ENCODE data around the gene KIF22.

KIF22 gene

DNA sequence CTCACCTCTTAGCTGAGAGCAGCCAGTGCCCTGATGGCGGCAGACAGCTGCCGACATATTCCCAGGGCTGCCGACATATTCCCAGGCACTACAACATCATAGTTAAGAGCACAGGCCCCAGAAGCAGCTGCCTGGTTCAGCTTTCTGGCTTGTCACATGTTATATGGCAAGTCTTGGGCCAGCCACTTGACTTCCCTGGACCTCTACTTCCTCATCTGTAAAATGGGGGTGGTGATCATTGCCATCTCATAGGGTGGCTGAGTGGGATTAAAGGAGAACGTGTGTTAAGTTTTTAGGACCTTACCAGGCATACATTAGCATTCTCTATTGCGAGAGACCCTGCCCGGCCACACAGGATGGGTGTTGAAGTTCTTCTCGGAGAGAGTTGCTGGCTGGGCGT is 53.4 kb downstream of the KIF22 start:
- no peak for DNase-seq

DNA sequence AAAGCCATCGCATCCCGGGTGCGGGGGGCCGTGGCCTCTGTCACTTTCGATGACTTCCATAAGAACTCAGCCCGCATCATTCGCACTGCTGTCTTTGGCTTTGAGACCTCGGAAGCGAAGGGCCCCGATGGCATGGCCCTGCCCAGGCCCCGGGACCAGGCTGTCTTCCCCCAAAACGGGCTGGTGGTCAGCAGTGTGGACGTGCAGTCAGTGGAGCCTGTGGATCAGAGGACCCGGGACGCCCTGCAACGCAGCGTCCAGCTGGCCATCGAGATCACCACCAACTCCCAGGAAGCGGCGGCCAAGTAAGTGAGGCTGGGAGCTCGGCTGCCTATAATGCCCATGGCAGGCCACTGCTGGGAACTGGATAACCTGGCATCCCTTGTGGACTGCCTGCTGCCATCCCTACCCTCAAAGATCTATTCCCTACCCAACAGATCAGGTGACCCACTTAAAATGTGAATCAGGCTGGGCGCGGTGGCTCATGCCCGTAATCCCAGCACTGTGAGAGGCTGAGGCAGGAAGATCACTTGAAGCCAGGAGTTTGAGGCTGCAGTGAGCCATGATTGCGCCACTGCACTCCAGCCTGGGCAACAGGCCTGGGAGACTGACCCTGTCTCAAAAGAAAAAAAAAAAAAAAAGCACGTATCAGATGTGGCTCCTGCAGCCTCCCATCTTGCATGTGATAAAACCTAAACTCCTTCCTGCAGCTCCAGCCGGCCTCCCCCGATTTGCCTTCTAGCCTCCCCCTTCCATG is 54.2 kb downstream of the KIF22 start:
- no peak for DNase-seq

DNA sequence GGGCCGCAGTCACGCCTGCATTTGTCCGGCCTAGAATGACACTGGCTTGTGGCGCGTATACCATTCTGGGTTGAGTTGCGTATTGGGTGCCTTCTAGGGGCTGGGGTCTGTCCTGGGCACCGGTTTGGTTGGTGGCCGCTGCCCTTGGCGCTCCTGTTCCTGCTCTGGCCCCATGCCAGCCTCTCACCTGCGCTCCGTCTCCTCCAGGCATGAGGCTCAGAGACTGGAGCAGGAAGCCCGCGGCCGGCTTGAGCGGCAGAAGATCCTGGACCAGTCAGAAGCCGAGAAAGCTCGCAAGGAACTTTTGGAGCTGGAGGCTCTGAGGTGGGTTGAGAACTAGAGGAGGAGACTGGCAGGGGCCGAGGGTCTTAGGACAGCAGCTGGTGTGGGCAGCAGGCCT is 55.1 kb downstream of the KIF22 start:
- DNase-seq: no peak

DNA sequence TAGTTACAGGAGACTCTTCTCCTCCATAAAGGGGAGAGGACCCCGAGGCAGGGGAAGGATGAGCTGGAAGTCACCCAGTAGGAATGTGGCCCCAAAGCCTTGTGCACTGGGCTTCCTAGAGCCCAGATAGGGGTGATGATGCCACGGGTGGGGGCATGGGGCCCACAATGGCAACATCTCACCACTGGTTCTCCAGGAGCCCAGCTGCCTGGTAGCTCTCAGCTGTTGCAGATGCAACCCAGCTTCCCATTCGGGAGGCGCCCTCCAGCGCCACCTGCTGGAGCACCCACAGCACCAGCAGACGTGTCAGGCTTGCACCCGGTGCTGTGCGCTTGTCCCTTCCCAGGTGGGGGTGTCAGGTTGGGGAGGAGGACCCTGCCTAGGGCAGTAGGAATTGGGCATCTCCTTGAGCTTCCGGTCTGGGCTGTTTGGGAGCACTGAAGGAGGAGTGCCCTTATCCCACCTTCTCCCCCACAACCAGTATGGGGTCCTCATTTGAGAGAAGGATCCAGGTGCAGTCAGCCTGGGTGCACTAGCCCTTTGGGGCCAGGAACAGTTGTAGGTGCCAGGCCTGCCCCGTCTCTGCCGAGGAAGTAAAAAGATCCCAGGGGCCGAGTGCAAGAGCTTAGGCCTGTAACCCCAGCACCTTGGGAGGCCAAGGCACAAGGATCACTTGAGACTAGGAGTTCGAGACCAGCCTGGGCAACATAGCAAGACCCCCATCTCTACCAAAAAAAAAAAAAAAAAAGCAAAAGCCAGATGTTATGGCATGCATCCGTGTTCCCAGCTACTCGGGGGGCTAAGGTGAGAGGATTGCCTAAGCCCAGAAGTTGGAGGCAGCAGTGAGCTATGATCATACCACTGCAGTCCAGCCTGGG is 58.1 kb downstream of the KIF22 start:
- peak; percentile 54 for DNase-seq

DNA sequence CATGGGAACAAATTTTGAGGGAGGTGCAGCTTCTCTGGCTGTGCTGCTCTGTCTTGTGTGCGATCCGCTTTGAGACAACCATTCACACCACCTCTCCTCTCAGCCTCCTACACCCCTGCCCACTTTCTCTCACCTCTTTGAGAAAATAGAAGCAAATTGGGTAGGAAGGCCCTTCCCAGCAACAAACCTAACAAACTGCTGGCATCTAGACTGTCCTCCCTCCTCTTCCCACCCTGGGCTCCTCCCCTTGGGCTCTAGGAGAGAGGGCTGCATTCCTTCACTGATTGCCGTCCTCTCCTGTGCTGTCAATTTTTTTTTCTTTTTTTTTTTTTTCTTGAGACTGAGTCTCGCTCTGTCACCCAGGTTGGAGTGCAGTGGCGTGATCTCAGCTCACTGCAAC is 59.0 kb downstream of the KIF22 start:
- DNase-seq: peak; percentile 16

DNA sequence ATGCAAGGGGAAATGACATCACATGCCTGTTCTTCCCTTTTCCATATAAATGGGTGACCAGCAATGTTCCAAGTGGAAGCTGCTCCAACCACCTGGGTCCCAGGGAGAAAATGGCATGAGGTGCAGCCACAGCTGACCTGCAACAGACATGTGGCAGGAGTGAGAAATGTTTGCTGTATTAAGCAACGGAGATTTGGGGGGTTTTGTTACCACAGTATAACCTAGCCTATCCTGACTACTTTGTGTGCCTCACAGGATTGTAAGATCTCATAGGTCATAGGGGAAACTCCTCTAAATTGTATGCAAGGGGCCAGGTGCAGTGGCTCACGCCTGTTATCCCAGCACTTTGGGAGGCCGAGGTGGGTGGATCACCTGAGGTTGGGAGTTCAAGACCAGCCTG is 60.4 kb downstream of the KIF22 start:
- no peak for DNase-seq

DNA sequence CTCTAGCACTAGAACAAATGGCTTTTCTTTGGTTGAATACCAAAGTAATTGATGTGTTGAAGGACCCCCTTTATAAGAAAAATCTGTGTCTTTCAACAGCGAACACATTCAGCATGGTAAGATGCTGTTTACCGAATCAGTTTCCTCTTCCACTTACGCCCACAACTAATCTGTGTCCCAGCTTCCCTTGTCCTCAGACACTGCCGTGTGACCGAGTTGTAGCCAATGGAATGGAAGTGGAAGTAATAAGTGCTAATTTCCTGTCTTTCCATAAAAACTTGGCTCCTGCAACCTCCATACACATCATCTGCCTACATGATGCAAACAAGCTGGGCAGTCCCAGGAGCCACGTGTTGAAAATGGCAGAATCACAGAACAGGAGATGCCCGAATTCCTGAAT is 62.1 kb downstream of the KIF22 start:
- DNase-seq: peak; percentile 79

DNA sequence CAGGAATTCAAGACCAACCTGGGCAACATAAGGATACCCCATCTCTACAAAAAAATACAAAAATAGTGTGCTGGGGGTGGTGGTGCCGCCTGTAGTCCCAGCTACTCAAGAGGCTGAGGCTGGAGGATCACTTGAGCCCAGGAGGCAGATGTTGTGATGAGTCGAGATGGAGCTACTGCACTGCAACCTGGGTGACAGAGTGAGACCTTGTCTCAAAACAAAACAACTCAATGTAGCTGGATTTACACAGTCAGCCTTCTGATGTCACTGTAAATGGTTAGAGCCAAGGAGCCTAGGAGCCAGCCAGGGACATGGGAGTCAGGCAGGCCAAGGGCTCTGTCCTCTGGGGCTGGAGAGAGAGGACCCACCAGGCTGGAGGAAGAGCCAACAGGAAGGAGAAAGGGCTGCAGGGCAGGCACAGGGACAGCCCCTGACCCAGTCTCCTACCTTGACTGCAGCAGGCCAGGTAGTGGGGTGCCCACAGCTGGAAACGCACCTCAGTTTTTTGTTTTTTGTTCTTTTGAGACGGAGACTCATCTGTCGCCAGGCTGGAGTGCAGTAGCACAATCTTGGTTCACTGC is 64.1 kb downstream of the KIF22 start:
- DNase-seq: no peak

All from fibroblast of skin of right biceps (primary cell).